Colonic mucosa (tissue), 4 donors: Measurements from ENCODE around the gene WDSUB1. TPM values are rescaled to one million over a fixed set of nuclear protein-coding genes. Genes with fewer than 3 reads are reported as not detected.

Experiments used
- DNase-seq: peaks from one replicate; pipeline ENCODE4 v3.0.0-alpha.2; 2020
- H3K27ac ChIP-seq: fragments of 200-600 bp; one replicate; pipeline ENCODE4 v1.8.0; 2021
- H3K27me3 ChIP-seq: fragments of 200-600 bp; one replicate; pipeline ENCODE4 v1.8.0; 2021
- H3K36me3 ChIP-seq: fragments of 200-600 bp; one replicate; pipeline ENCODE4 v1.8.0; 2021
- H3K4me1 ChIP-seq: fragments of 200-600 bp; one replicate; pipeline ENCODE4 v1.8.0; 2021; ENCODE audit warnings: mild to moderate bottlenecking
- H3K4me3 ChIP-seq: fragments of 200-600 bp; one replicate; pipeline ENCODE4 v1.8.0; 2021
- H3K9ac ChIP-seq, 2 donors: one replicate each; pipeline ENCODE4 v1.7.0; 2013; ENCODE audit warnings: control low read depth in 2 of 2, low read depth in 2 of 2, low read length in 2 of 2
- H3K9me3 ChIP-seq: fragments of 200-600 bp; one replicate; pipeline ENCODE4 v1.8.0; 2021
- intact Hi-C: fragments of 100-400 bp; cut with DNase I; formaldehyde crosslinking; loops from one replicate; pipeline ENCODE4 v1.14.1; 2022
- total RNA-seq, 2 donors: library from RNA; stranded (reverse); fragmentation: NEBNext Ultra II Directional in 1 of 2; extraction: Animal tissue kit (Norgen Biotek cat#: 25700) in 1 of 2; gene quantifications; one replicate each; pipeline ENCODE4 v1.2.1, GENCODE V29; 2021
- TF ChIP-seq, protein P1 (sequence below): fragments of 200-600 bp; IDR thresholded peaks from one replicate; pipeline ENCODE4 v1.8.0; 2022; ENCODE audit warnings: antibody characterized with exemption, mild to moderate bottlenecking
- donor health status: healthy.
- donor health status: DM: no; HTN: no; CAD: no.
- donor health status: DM: no; HTN: no; CAD: no.

The WDSUB1 gene
- total RNA-seq, 2 donors from 2014 or later, result 7.2 to 7.5 TPM

DNA sequence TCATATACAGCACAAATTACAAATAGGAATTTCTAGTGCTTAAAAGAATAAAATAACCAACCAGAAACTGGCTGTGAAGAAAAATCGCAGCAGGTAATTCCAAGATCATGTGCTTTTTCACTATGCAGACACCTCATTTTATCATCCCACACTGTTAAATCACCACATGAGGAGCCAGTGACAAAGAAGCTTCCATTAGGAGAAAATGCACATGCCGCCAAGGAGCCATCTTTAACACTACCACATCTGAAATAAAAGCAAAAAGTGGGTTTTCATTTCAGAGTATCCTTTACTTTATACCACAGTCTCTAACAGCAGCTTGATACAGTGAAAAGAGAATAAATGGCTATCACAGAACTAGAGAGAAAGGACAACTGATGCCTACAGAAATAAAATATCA, 6.8 kb downstream of the WDSUB1 start:
- H3K27me3 ChIP-seq, result no peaks in the 10 kb centered on the region
- H3K36me3 ChIP-seq, result no peaks in the 10 kb centered on the region
- TF ChIP-seq, protein P1, sequence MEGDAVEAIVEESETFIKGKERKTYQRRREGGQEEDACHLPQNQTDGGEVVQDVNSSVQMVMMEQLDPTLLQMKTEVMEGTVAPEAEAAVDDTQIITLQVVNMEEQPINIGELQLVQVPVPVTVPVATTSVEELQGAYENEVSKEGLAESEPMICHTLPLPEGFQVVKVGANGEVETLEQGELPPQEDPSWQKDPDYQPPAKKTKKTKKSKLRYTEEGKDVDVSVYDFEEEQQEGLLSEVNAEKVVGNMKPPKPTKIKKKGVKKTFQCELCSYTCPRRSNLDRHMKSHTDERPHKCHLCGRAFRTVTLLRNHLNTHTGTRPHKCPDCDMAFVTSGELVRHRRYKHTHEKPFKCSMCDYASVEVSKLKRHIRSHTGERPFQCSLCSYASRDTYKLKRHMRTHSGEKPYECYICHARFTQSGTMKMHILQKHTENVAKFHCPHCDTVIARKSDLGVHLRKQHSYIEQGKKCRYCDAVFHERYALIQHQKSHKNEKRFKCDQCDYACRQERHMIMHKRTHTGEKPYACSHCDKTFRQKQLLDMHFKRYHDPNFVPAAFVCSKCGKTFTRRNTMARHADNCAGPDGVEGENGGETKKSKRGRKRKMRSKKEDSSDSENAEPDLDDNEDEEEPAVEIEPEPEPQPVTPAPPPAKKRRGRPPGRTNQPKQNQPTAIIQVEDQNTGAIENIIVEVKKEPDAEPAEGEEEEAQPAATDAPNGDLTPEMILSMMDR, result no peak
- no peak for DNase-seq
- H3K9ac ChIP-seq, result no peak overlapping the region
- intact Hi-C loops, result no loop called here
- H3K9me3 ChIP-seq, result no peaks in the 10 kb centered on the region
- H3K27ac ChIP-seq, result no peak overlapping the region
- H3K4me3 ChIP-seq, result no peak overlapping the region
- H3K4me1 ChIP-seq, result no peaks in the 10 kb centered on the region

DNA sequence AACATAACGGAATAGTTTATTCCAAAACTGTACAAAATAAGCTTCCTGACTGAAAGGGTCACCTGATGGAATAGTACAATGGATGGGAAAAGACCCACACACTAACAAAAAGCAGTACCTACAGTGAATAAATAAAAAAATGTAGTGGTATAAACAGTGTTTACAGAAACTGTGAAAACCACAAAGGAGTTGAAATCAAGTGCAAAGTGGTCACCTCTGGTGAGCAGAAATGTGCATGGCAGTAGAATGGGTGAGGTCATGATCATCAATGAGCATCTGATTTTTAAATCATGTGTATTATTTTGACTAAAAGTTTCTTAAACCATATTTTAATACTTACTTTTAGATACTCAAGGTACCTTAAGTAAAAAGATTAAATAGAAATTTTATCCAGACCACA, 11.4 kb downstream of the WDSUB1 start:
- TF ChIP-seq, protein P1, result no peak
- no peaks in the 10 kb centered on the region for H3K9me3 ChIP-seq
- H3K4me3 ChIP-seq, result no peak overlapping the region
- H3K27me3 ChIP-seq, result no peaks in the 10 kb centered on the region
- H3K36me3 ChIP-seq, result no peaks in the 10 kb centered on the region
- intact Hi-C loops, result no loop called here
- H3K27ac ChIP-seq, result no peak overlapping the region
- H3K9ac ChIP-seq, result no peak overlapping the region
- no peaks in the 10 kb centered on the region for H3K4me1 ChIP-seq
- no peak for DNase-seq

DNA sequence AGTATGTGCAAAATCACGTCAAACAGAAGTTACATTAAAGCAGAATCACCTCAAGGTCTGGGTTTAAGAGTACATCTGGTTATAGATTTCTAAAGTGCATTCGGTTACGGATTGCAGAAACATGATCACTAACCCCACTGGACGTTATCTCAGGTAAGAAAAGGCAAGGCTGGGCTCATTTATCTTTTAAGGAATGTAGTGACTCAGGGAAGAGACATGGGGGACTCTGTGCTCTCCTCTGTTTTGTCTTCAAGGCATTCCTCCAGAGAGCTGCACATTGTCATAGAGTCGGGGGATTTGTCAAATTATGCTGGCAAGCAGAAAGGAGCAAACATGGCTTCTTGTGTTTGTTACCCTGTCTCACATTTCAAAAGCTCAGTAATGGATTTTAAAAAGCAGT, 14.3 kb downstream of the WDSUB1 start:
- Histone ChIP-seq H3K27me3 (no peaks in the 10 kb centered on the region), H3K4me1 (no peaks in the 10 kb centered on the region), H3K27ac (no peak overlapping the region), H3K9me3 (no peaks in the 10 kb centered on the region), H3K9ac (no peak overlapping the region), H3K4me3 (no peak overlapping the region), H3K36me3 (no peaks in the 10 kb centered on the region)
- TF ChIP-seq, protein P1, result no peak
- no peak for DNase-seq
- intact Hi-C loops, result no loop called here

DNA sequence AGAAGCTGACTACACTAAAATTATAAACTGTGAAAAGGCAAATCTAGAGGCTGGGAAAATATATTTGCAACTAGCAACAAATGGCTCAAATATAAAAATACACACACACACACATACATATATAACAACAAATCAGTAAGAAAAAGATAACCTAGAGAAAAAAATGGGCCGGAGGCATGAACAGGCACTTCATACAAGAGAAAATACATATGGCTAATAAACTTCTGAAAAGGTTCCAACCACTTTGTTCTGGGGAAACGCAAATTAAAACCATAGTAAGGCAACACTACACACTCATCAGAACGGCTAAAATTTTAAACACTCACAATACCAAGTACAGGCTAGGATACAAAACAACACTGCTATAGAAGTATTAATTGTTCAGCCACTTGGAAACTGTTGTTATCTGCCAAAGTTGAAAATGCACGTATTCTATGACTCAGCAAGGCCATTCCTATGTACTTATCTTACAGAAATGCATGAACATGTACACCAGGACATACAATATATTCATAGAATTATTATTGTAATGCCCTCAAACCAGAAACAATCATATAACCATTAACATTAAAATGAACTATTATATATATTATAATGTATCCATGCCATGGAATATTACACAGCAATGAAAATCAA, 15.6 kb downstream of the WDSUB1 start:
- H3K9me3 ChIP-seq, result no peaks in the 10 kb centered on the region
- no peaks in the 10 kb centered on the region for H3K27me3 ChIP-seq
- intact Hi-C loops, result no loop called here
- H3K4me3 ChIP-seq, result no peak overlapping the region
- H3K4me1 ChIP-seq, result no peaks in the 10 kb centered on the region
- TF ChIP-seq, protein P1, result no peak
- DNase-seq, result no peak
- no peak overlapping the region for H3K27ac ChIP-seq
- no peak overlapping the region for H3K9ac ChIP-seq
- H3K36me3 ChIP-seq, result no peaks in the 10 kb centered on the region

DNA sequence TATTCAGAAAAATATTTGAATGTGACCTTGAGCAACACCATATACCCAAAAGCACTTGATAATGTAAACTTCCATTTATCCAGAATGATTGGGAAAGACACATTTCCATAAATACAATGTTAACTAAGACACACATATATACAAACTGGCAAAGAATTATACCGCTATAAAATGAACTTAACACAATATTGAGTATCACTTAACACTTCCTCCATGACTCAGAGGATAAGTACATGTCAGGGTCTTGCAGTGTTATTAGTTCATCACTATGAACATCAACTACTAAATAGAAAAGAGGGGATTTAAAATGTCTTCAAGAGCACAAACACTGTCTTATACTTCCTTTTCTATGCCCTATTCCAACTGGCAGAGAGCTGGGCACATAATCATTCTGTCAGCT, 18.6 kb downstream of the WDSUB1 start:
- no peak overlapping the region for H3K9ac ChIP-seq
- H3K9me3 ChIP-seq, result no peaks in the 10 kb centered on the region
- H3K27ac ChIP-seq, result no peak overlapping the region
- no peaks in the 10 kb centered on the region for H3K4me1 ChIP-seq
- H3K4me3 ChIP-seq, result no peak overlapping the region
- no peak for DNase-seq
- no peaks in the 10 kb centered on the region for H3K27me3 ChIP-seq
- intact Hi-C loops, result no loop called here
- TF ChIP-seq, protein P1, result no peak
- no peaks in the 10 kb centered on the region for H3K36me3 ChIP-seq
